ENCODE data around the gene IGFLR1. TPM values are rescaled to one million over a fixed set of nuclear protein-coding genes. Genes with fewer than 3 reads are reported as not detected.

IGFLR1 gene
- total and polyA plus RNA-seq, 2 of the 4 experiments (the other 2 are of a cell fraction): 0.72 to 2.7 TPM

DNA sequence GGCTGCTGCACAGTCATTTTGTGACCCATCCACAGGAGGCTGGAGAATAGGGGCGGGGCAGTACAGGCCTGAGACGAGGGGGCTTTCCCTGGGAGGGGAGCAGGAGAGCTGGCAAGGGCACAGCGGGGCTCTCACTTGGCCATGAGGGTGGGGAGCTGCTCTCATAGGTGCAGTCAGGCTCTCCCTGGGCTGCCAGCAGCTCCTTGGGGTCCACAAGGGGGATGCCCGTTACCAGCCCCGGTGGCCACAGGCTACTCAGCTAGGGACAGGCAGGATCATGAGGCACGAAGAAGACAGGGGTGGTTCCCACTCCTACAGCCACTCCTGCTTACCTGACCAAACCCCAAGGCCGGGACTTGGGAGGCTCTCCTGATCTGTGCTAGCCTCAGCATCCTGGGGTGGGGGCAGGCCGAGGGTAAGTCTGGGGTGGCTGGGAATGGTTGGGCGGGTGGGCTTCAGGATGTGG is 49.6 kb upstream of the IGFLR1 start:
- intact Hi-C loops (cut with micrococcal nuclease) (no loop called here), in situ Hi-C loops (cut with MboI; ENCODE audit: low sequenced_read_pairs) (no loop called here), dilution Hi-C loops (cut with HindIII; ENCODE audit: low sequenced_read_pairs, unreplicated experiment) (no loop called here)
- no peaks in the 10 kb centered on the region for H3K9me1 ChIP-seq (ENCODE audit: insufficient read depth, low read length)
- DNase-seq: no peak
- H3K79me1 ChIP-seq (ENCODE audit: low read depth in 1 of 2, low read length in 2 of 2): no peaks in the 10 kb centered on the region
- H3K56ac ChIP-seq (ENCODE audit: extremely low read depth, insufficient read depth, low read length): no peak overlapping the region
- no peak overlapping the region for H4K8ac ChIP-seq (ENCODE audit: low read depth in 2 of 2, low read length in 2 of 2)
- H3K9ac ChIP-seq (ENCODE audit: low read depth, low read length): no peak overlapping the region
- ChIA-PET POLR2A (ENCODE audit: unreplicated experiment) (no interaction called here), CTCF (no interaction called here)
- TF ChIP-seq RAD21 (IDR thresholded peaks at IDR 0.05; ENCODE audit: low read length): no peak
- TF ChIP-seq POLR2A (IDR thresholded peaks at IDR 0.05; ENCODE audit: low read depth, low read length): no peak
- TF ChIP-seq, protein P1, sequence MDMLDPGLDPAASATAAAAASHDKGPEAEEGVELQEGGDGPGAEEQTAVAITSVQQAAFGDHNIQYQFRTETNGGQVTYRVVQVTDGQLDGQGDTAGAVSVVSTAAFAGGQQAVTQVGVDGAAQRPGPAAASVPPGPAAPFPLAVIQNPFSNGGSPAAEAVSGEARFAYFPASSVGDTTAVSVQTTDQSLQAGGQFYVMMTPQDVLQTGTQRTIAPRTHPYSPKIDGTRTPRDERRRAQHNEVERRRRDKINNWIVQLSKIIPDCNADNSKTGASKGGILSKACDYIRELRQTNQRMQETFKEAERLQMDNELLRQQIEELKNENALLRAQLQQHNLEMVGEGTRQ (IDR thresholded peaks at IDR 0.05; ENCODE audit: low read depth, low read length): no peak
- TF ChIP-seq RCOR1 (IDR thresholded peaks at IDR 0.05; ENCODE audit: insufficient replicate concordance, low read length): no peak
- H3K4me3 ChIP-seq (ENCODE audit: insufficient read depth, low read depth, low read length): no peak overlapping the region
- no peak overlapping the region for H2BK120ac ChIP-seq (ENCODE audit: low read depth, low read length)
- H2AK9ac ChIP-seq (replicated peaks; ENCODE audit: low read depth, low read length, poor library complexity): no peak overlapping the region
- no peaks in the 10 kb centered on the region for H3K4me1 ChIP-seq (ENCODE audit: control insufficient read depth, insufficient read depth, low read length)
- H2AK5ac ChIP-seq (ENCODE audit: low read depth, low read length): no peak overlapping the region
- no peak overlapping the region for H3K14ac ChIP-seq (replicated peaks; ENCODE audit: low read depth, low read length)
- BruUV-seq (replicated peaks): no TSS peak
- no peak overlapping the region for H4K5ac ChIP-seq (ENCODE audit: low read depth, low read length)
- no peak overlapping the region for H2BK20ac ChIP-seq (ENCODE audit: low read depth, low read length)
- no peak for ATAC-seq (ENCODE audit: low read depth)
- no peak overlapping the region for H3K4me2 ChIP-seq (ENCODE audit: low read depth, low read length)
- H3K27me3 ChIP-seq (ENCODE audit: control insufficient read depth, insufficient read depth, low read length): peaks cover 13% of the 10 kb centered on the region
- no peak overlapping the region for H4K91ac ChIP-seq (ENCODE audit: insufficient read depth, low read depth, low read length)
- no peaks in the 10 kb centered on the region for H4K20me1 ChIP-seq (ENCODE audit: insufficient read depth, low read length)
- no peak overlapping the region for H2BK5ac ChIP-seq (ENCODE audit: low read depth, low read length, poor library complexity, severe bottlenecking)
- H3K4ac ChIP-seq (ENCODE audit: low read depth, low read length): no peak overlapping the region
- H3K36me3 ChIP-seq (ENCODE audit: control insufficient read depth, insufficient read depth, low read length): no peaks in the 10 kb centered on the region
- no peak overlapping the region for H2AFZ ChIP-seq (replicated peaks; ENCODE audit: low read length, poor library complexity)
- no peaks in the 10 kb centered on the region for H3K9me3 ChIP-seq (ENCODE audit: control insufficient read depth, insufficient read depth, low read length)
- no peak overlapping the region for H2BK15ac ChIP-seq (ENCODE audit: low read depth, low read length)
- no peak overlapping the region for H3K18ac ChIP-seq (ENCODE audit: low read depth, low read length)
- WGBS, 2 experiments (ENCODE audit: extremely low coverage in 2 of 2, insufficient read length in 1 of 2): 100% methylated on average over 2 of the region's 9 CpGs; no CpG with 5 or more reads in 1 of the 2 experiments
- no peak overlapping the region for H3K23ac ChIP-seq (ENCODE audit: low read depth, low read length)
- no peak overlapping the region for H3K27ac ChIP-seq (ENCODE audit: insufficient read depth, low read length)
